Measurements from ENCODE around the gene RAD51B. TPM values are rescaled to one million over a fixed set of nuclear protein-coding genes. Genes with fewer than 3 reads are reported as not detected.

The RAD51B gene
- total RNA-seq, 4 donors from 2014 or later: 5.0 to 31.8 (median 20.6) TPM

DNA sequence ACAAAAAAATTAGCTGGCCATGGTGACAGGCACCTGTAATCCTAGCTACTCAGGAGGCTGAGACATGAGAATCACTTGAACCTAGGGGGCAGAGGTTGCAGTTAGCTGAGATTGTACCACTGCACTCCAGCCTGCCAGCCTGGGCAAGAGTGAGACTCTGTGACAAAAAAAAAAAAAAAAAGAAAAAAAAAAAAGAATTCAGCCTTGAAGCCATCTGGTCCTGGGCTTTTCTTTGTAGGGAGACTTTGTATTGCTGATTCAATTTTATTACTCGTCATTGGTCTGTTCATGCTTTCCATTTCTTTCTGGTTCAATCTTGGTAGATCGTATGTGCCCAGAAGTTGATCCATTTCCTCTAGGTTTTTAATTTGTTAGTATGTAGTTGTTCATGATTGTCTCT lies 243.1 kb downstream of the RAD51B start:
- H3K36me3 ChIP-seq: no peaks in the 10 kb centered on the region
- in situ Hi-C loops (cut with MboI; ENCODE audit: low pct_ligation_motif_present in 1 of 4, low pct_unique_long_range_greater_than_20kb in 1 of 4, low sequenced_read_pairs in 3 of 4): no loop called here
- WGBS, 2 donors (ENCODE audit: low coverage in 1 of 2): 84 to 91% methylated on average over 2 of the region's 2 CpGs
- no peaks in the 10 kb centered on the region for H3K27me3 ChIP-seq
- H3K27ac ChIP-seq: no peak overlapping the region
- no peak for DNase-seq
- no peak overlapping the region for H3K4me3 ChIP-seq
- no peak for TF ChIP-seq EP300 (IDR thresholded peaks at IDR 0.05; ENCODE audit: low read depth)
- TF ChIP-seq, protein P1, sequence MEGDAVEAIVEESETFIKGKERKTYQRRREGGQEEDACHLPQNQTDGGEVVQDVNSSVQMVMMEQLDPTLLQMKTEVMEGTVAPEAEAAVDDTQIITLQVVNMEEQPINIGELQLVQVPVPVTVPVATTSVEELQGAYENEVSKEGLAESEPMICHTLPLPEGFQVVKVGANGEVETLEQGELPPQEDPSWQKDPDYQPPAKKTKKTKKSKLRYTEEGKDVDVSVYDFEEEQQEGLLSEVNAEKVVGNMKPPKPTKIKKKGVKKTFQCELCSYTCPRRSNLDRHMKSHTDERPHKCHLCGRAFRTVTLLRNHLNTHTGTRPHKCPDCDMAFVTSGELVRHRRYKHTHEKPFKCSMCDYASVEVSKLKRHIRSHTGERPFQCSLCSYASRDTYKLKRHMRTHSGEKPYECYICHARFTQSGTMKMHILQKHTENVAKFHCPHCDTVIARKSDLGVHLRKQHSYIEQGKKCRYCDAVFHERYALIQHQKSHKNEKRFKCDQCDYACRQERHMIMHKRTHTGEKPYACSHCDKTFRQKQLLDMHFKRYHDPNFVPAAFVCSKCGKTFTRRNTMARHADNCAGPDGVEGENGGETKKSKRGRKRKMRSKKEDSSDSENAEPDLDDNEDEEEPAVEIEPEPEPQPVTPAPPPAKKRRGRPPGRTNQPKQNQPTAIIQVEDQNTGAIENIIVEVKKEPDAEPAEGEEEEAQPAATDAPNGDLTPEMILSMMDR (IDR thresholded peaks at IDR 0.05): no peak
- no peak for TF ChIP-seq POLR2AphosphoS5 (IDR thresholded peaks at IDR 0.05)
- no peak for TF ChIP-seq POLR2A (IDR thresholded peaks at IDR 0.05)
- peaks cover 0 to 14% (median 2%) of the 10 kb centered on the region in 4 donors for H3K4me1 ChIP-seq
- intact Hi-C loops (cut with DNase I; ENCODE audit: low total_unique reads): no loop called here
- no peaks in the 10 kb centered on the region for H3K9me3 ChIP-seq

- DNase-seq: no peak
- no peak overlapping the region for H3K4me3 ChIP-seq
- in situ Hi-C loops (cut with MboI; ENCODE audit: low pct_ligation_motif_present in 1 of 4, low pct_unique_long_range_greater_than_20kb in 1 of 4, low sequenced_read_pairs in 3 of 4): no loop called here
- TF ChIP-seq, protein P1 (IDR thresholded peaks at IDR 0.05): no peak
- no peak overlapping the region for H3K27ac ChIP-seq
- H3K9me3 ChIP-seq: peaks cover under 1 to 8% of the 10 kb centered on the region in 2 donors
- intact Hi-C loops (cut with DNase I; ENCODE audit: low total_unique reads): no loop called here
- peaks cover 0 to 5% (median 0%) of the 10 kb centered on the region in 4 donors for H3K4me1 ChIP-seq
- H3K27me3 ChIP-seq: no peaks in the 10 kb centered on the region
- H3K36me3 ChIP-seq: no peaks in the 10 kb centered on the region
- 90% methylated on average over 3 of the region's 3 CpGs; no CpG with 5 or more reads in 1 of the 2 donors for WGBS, 2 donors (ENCODE audit: low coverage in 1 of 2)
Observed at GRCh38 chr14:68065322-68065721, 245.7 kb downstream of the RAD51B start.

- Histone ChIP-seq H3K27ac (no peak overlapping the region), H3K4me1 (peaks cover 0 to 21% (median 0%) of the 10 kb centered on the region in 4 donors), H3K36me3 (no peaks in the 10 kb centered on the region), H3K27me3 (no peaks in the 10 kb centered on the region), H3K9me3 (peaks cover 6 to 7% of the 10 kb centered on the region in 2 donors), H3K4me3 (no peak overlapping the region)
- in situ Hi-C loops (cut with MboI; ENCODE audit: low pct_ligation_motif_present in 1 of 4, low pct_unique_long_range_greater_than_20kb in 1 of 4, low sequenced_read_pairs in 3 of 4) (no loop called here), intact Hi-C loops (cut with DNase I; ENCODE audit: low total_unique reads) (no loop called here)
- 88% methylated on average over 3 of the region's 3 CpGs; no CpG with 5 or more reads in 1 of the 2 donors for WGBS, 2 donors (ENCODE audit: low coverage in 1 of 2)
- DNase-seq: no peak
- TF ChIP-seq POLR2A (IDR thresholded peaks at IDR 0.05) (no peak), POLR2AphosphoS5 (IDR thresholded peaks at IDR 0.05) (no peak), EP300 (IDR thresholded peaks at IDR 0.05; ENCODE audit: low read depth) (no peak)
- TF ChIP-seq, protein P1 (IDR thresholded peaks at IDR 0.05): no peak
Observed at GRCh38 chr14:68074765-68075381, 255.3 kb downstream of the RAD51B start.

DNA sequence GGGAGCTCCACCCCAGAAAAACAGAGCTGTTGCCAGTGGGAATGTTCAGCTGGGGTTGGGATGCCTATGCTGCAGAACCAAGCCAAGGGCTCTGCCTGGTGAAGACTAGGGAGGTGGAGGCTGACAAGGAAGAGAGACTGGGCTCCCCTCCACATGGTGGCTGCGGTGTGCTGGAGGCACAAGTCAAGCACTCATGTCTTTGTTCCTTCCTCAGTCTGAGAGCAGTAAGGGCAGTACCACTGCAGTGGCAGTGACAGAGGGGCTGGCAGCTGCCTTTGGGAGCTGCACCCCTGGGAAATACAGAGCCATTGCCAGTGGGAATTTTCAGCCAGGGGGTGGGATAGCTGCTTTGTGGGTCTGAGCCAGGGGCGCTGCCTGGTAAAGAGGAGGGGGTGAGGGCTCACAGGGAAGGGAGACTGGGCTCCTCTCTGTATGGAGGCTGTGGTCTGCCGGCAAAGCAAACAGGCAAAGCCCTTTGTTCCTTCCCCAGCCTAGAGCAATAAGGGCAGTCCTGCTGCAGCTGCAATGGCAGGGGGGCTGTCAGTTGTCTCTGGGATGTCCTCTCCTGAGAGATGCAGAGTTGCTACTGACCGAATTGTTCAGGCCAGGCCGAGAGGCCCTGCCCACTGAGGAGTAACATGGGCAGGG lies 255.9 kb downstream of the RAD51B start:
- intact Hi-C loops (cut with DNase I; ENCODE audit: low total_unique reads) (no loop called here), in situ Hi-C loops (cut with MboI; ENCODE audit: low pct_ligation_motif_present in 1 of 4, low pct_unique_long_range_greater_than_20kb in 1 of 4, low sequenced_read_pairs in 3 of 4) (no loop called here)
- Histone ChIP-seq H3K4me3 (no peak overlapping the region), H3K27me3 (no peaks in the 10 kb centered on the region), H3K4me1 (peaks cover 0 to 21% (median 0%) of the 10 kb centered on the region in 4 donors), H3K9me3 (peaks cover under 1 to 4% of the 10 kb centered on the region in 2 donors), H3K36me3 (no peaks in the 10 kb centered on the region), H3K27ac (no peak overlapping the region)
- WGBS, 2 donors (ENCODE audit: low coverage in 1 of 2): 80 to 100% methylated on average over 1 to 5 of the region's 5 CpGs
- TF ChIP-seq POLR2A (IDR thresholded peaks at IDR 0.05): no peak
- TF ChIP-seq, protein P1 (IDR thresholded peaks at IDR 0.05): no peak
- TF ChIP-seq EP300 (IDR thresholded peaks at IDR 0.05; ENCODE audit: low read depth): no peak
- TF ChIP-seq POLR2AphosphoS5 (IDR thresholded peaks at IDR 0.05): no peak
- DNase-seq: no peak
